WTC11 (cell line): ENCODE measurements around the gene HDAC10. TPM values are rescaled to one million over a fixed set of nuclear protein-coding genes. Genes with fewer than 3 reads are reported as not detected.

Experiments
- ATAC-seq: fragments of 200-7000 bp; cut with Tn5 transposase; 2 replicates; pipeline ENCODE4 v1.10.0; 2021; ENCODE audit warnings: mild to moderate bottlenecking, moderate library complexity
- CTCF ChIA-PET: fragments of 300-600 bp; sonication (Branson Sonifier 250); formaldehyde crosslinking; loops from one replicate; lab custom pipeline; 2021; ENCODE audit warnings: antibody characterized with exemption; lab: Charles Lee
- POLR2A ChIA-PET: fragments of 350-600 bp; sonication (Branson Sonifier 250); formaldehyde crosslinking; loops from one replicate; lab custom pipeline; 2021; ENCODE audit warnings: antibody characterized with exemption; lab: Charles Lee
- DNase-seq: peaks from one replicate; pipeline ENCODE4 v3.0.0; 2021; ENCODE audit warnings: low spot score
- H3K27ac Mint-ChIP-seq: 2 replicates; pipeline ENCODE4 v1.8.0; 2021; ENCODE audit warnings: mixed read lengths
- H3K27me3 Mint-ChIP-seq: 2 replicates; pipeline ENCODE4 v1.8.0; 2021; ENCODE audit warnings: low read depth, mild to moderate bottlenecking, moderate library complexity, mixed read lengths
- H3K36me3 Mint-ChIP-seq: 2 replicates; pipeline ENCODE4 v1.8.0; 2021; ENCODE audit warnings: mixed read lengths
- H3K4me1 Mint-ChIP-seq: 2 replicates; pipeline ENCODE4 v1.8.0; 2022; ENCODE audit warnings: mixed read lengths
- H3K4me3 Mint-ChIP-seq: 2 replicates; pipeline ENCODE4 v1.8.0; 2021; ENCODE audit warnings: mild to moderate bottlenecking, moderate library complexity, mixed read lengths
- H3K9me3 Mint-ChIP-seq: 2 replicates; pipeline ENCODE4 v1.8.0; 2021; ENCODE audit warnings: mixed read lengths
- AFF4 ChIP-seq: sonication (generic); formaldehyde crosslinking; IDR thresholded peaks from 2 replicates; pipeline ENCODE4 v1.8.1; 2023; ENCODE audit warnings: mild to moderate bottlenecking, missing genetic modification reagents, borderline replicate concordance
- ARID4B ChIP-seq: sonication (generic); formaldehyde crosslinking; IDR thresholded peaks from 2 replicates; pipeline ENCODE4 v1.8.0; 2023; ENCODE audit warnings: missing genetic modification reagents, mild to moderate bottlenecking, borderline replicate concordance
- CREM ChIP-seq: sonication (generic); formaldehyde crosslinking; IDR thresholded peaks from 2 replicates; pipeline ENCODE4 v1.8.1; 2022; ENCODE audit warnings: mild to moderate bottlenecking, missing genetic modification reagents, moderate library complexity
- E2F4 ChIP-seq: sonication (generic); formaldehyde crosslinking; IDR thresholded peaks from 2 replicates; pipeline ENCODE4 v1.8.1; 2022; ENCODE audit warnings: low read depth, mild to moderate bottlenecking, moderate library complexity, missing genetic modification reagents, borderline replicate concordance
- FOXP1 ChIP-seq: sonication (generic); formaldehyde crosslinking; IDR thresholded peaks from 2 replicates; pipeline ENCODE4 v1.8.0; 2022; ENCODE audit warnings: missing genetic modification reagents, mild to moderate bottlenecking, moderate library complexity, borderline replicate concordance
- HMGXB4 ChIP-seq: sonication (generic); formaldehyde crosslinking; IDR thresholded peaks from 2 replicates; pipeline ENCODE4 v1.8.1; 2023; ENCODE audit warnings: mild to moderate bottlenecking, moderate library complexity, missing genetic modification reagents
- IRF2 ChIP-seq: sonication (generic); formaldehyde crosslinking; IDR thresholded peaks from 2 replicates; pipeline ENCODE4 v1.8.0; 2022; ENCODE audit warnings: low read depth, missing genetic modification reagents, borderline replicate concordance
- MXD4 ChIP-seq: fragments of 250-450 bp; sonication (Bioruptor Pico); IDR thresholded peaks from 2 replicates; pipeline ENCODE4 v1.8.0; 2021; ENCODE audit warnings: mild to moderate bottlenecking, moderate library complexity, borderline replicate concordance
- MYBL2 ChIP-seq: sonication (generic); formaldehyde crosslinking; IDR thresholded peaks from 2 replicates; pipeline ENCODE4 v1.8.1; 2023; ENCODE audit warnings: mild to moderate bottlenecking, moderate library complexity, missing genetic modification reagents
- PRDM15 ChIP-seq: sonication (generic); formaldehyde crosslinking; IDR thresholded peaks from 2 replicates; pipeline ENCODE4 v1.8.0; 2022; ENCODE audit warnings: missing genetic modification reagents
- PREB ChIP-seq: sonication (generic); formaldehyde crosslinking; IDR thresholded peaks from 2 replicates; pipeline ENCODE4 v1.8.1; 2022; ENCODE audit warnings: mild to moderate bottlenecking, missing genetic modification reagents, moderate library complexity, borderline replicate concordance
- RELA ChIP-seq: sonication (generic); formaldehyde crosslinking; IDR thresholded peaks from 2 replicates; pipeline ENCODE4 v1.8.1; 2022; ENCODE audit warnings: missing genetic modification reagents, mild to moderate bottlenecking, borderline replicate concordance
- RORB ChIP-seq: fragments of 250-450 bp; sonication (Bioruptor Pico); IDR thresholded peaks from 2 replicates; pipeline ENCODE4 v1.9.0; 2021; ENCODE audit warnings: mild to moderate bottlenecking
- TP53 ChIP-seq: sonication (generic); formaldehyde crosslinking; IDR thresholded peaks from 2 replicates; pipeline ENCODE4 v1.8.1; 2023; ENCODE audit warnings: mild to moderate bottlenecking, missing genetic modification reagents
- ZNF317 ChIP-seq: sonication (generic); formaldehyde crosslinking; IDR thresholded peaks from 2 replicates; pipeline ENCODE4 v1.8.1; 2023; ENCODE audit warnings: low read depth, mild to moderate bottlenecking, moderate library complexity, missing genetic modification reagents, borderline replicate concordance
- total RNA-seq: library from RNA; stranded (reverse); gene quantifications from 3 replicates; pipeline ENCODE4 v1.2.3, GENCODE V29; 2021

HDAC10 gene
- total RNA-seq, 1 experiment from 2014 or later, result 40.9 TPM

- H3K9me3 Mint-ChIP-seq, result no peaks in the 10 kb centered on the region
- H3K36me3 Mint-ChIP-seq, result peaks cover 53% of the 10 kb centered on the region
- POLR2A ChIA-PET, result no interaction called here
- ATAC-seq, result no peak
- peaks cover 5% of the 10 kb centered on the region; the same call in 1 of the 2 replicates for H3K4me1 Mint-ChIP-seq
- no peak for DNase-seq
- H3K27me3 Mint-ChIP-seq, result no peaks in the 10 kb centered on the region
- no peak overlapping the region for H3K4me3 Mint-ChIP-seq
- TF ChIP-seq ARID4B, result no peak
- no peak for TF ChIP-seq PRDM15 (CRISPR knock-in tag)
- TF ChIP-seq FOXP1 (CRISPR knock-in tag), result no peak
- 0 out of 2 replicates have a peak, but pooled peaks have one; percentile 17 for TF ChIP-seq ZNF317
- no peak for TF ChIP-seq IRF2 (CRISPR knock-in tag)
- no peak for TF ChIP-seq MYBL2 (CRISPR knock-in tag)
- CTCF ChIA-PET, result no interaction called here
- H3K27ac Mint-ChIP-seq, result no peak overlapping the region
These were observed 34.9 kb downstream of the HDAC10 start for GRCh38 chr22:50216055-50216683.

- H3K27me3 Mint-ChIP-seq, result no peaks in the 10 kb centered on the region
- ATAC-seq (no peak), DNase-seq (no peak)
- H3K27ac Mint-ChIP-seq, result peak overlapping the region; percentile 67; the same call in 1 of the 2 replicates
- H3K4me1 Mint-ChIP-seq, result peaks cover 5% of the 10 kb centered on the region; the same call in 1 of the 2 replicates
- H3K4me3 Mint-ChIP-seq, result no peak overlapping the region
- H3K9me3 Mint-ChIP-seq, result no peaks in the 10 kb centered on the region
- POLR2A ChIA-PET, result no interaction called here
- peaks cover 49% of the 10 kb centered on the region for H3K36me3 Mint-ChIP-seq
- CTCF ChIA-PET, result no interaction called here
- TF ChIP-seq IRF2 (CRISPR knock-in tag) (no peak), AFF4 (CRISPR knock-in tag) (no peak), E2F4 (CRISPR knock-in tag) (no peak), RORB (CRISPR knock-in tag) (no peak), TP53 (CRISPR knock-in tag) (no peak), CREM (no peak), RELA (CRISPR knock-in tag) (no peak), ZNF317 (no peak), PREB (CRISPR knock-in tag) (no peak), HMGXB4 (CRISPR knock-in tag) (no peak), MXD4 (CRISPR knock-in tag) (no peak)
These were observed 35.6 kb downstream of the HDAC10 start for GRCh38 chr22:50215297-50216054.
